C4-2B (cell line): ENCODE data around the gene NISCH.

Experiments used
- H3K27ac ChIP-seq: fragments of 450-650 bp; 2 replicates; pipeline ENCODE4 v1.5.1; 2017
- CTCF ChIP-seq: fragments of 450-650 bp; conservative IDR thresholded peaks from 2 replicates; pipeline ENCODE4 v1.5.1; 2017; ENCODE audit warnings: mild to moderate bottlenecking
- ZFX ChIP-seq: fragments of 450-650 bp; IDR thresholded peaks from 2 replicates; pipeline ENCODE4 v1.6.1; 2017

Gene NISCH

GRCh38 chr3:52422669-52423068, 32.7 kb upstream of the NISCH start:
- no peak overlapping the region for H3K27ac ChIP-seq
- no peak for TF ChIP-seq ZFX
- no peak for TF ChIP-seq CTCF

GRCh38 chr3:52423173-52423572, 32.2 kb upstream of the NISCH start:
- no peak overlapping the region for H3K27ac ChIP-seq
- TF ChIP-seq ZFX: no peak
- no peak for TF ChIP-seq CTCF

- peak; percentile 82 for TF ChIP-seq CTCF
- no peak for TF ChIP-seq ZFX
- H3K27ac ChIP-seq: no peak overlapping the region
Observed at GRCh38 chr3:52428151-52429005, 27.0 kb upstream of the NISCH start.

- H3K27ac ChIP-seq: no peak overlapping the region
- TF ChIP-seq ZFX: no peak
- TF ChIP-seq CTCF: no peak
Observed at GRCh38 chr3:52429031-52429430, 26.4 kb upstream of the NISCH start.

- no peak overlapping the region for H3K27ac ChIP-seq
- TF ChIP-seq CTCF (no peak), ZFX (no peak)
Observed at GRCh38 chr3:52429779-52430415, 25.5 kb upstream of the NISCH start.

GRCh38 chr3:52430416-52430810, 25.0 kb upstream of the NISCH start:
- no peak for TF ChIP-seq ZFX
- TF ChIP-seq CTCF: no peak

GRCh38 chr3:52431459-52432223, 23.8 kb upstream of the NISCH start:
- no peak overlapping the region for H3K27ac ChIP-seq
- no peak for TF ChIP-seq CTCF
- TF ChIP-seq ZFX: no peak

More at GRCh38 chr3:52430416-52430810, 25.0 kb upstream of the NISCH start:
- no peak overlapping the region for H3K27ac ChIP-seq
